HepG2 (cell line): ENCODE results near the gene SLC17A8. TPM values are rescaled to one million over a fixed set of nuclear protein-coding genes. Genes with fewer than 3 reads are reported as not detected.

Source experiments
- ATAC-seq: fragments of 200-7000 bp; cut with Tn5 transposase; 3 replicates; pipeline ENCODE4 v1.9.1; 2020; ENCODE audit warnings: mild to moderate bottlenecking, moderate library complexity
- BruUV-seq: library from RNA; stranded (reverse); fragments of 400-500 nt; replicated peaks from 2 replicates; lab custom pipeline; 2021; lab: Mats Ljungman, UMichigan
- CTCF ChIA-PET: fragments of 300-600 bp; formaldehyde crosslinking; extraction: SDS; loops from one replicate; lab custom pipeline; 2021; ENCODE audit warnings: low total read pairs, inconsistent platforms, low intra/inter-chr PET ratio; lab: Yijun Ruan, JAX
- POLR2A ChIA-PET: fragments of 350-600 bp; sonication (Branson Sonifier 250); formaldehyde crosslinking; loops from one replicate; lab custom pipeline; 2020; ENCODE audit warnings: antibody characterized with exemption, inconsistent platforms; lab: Yijun Ruan, JAX
- DNase-seq: peaks from one replicate; pipeline ENCODE4 v3.0.0-alpha.2; 2015; ENCODE audit warnings: low spot score
- FAIRE-seq: peaks from 3 replicates; lab custom pipeline; 2011; peaks lifted over from hg19 to GRCh38; lab: Jason Lieb, UNC
- H2AFZ ChIP-seq: one replicate; pipeline ENCODE4 v1.6.1; 2011; ENCODE audit warnings: low read length, inconsistent platforms
- H3K27ac ChIP-seq: fragments of 300-600 bp; 3 replicates; pipeline ENCODE4 v1.8.0; 2011; ENCODE audit warnings: mixed run types, mild to moderate bottlenecking, mixed read lengths, low read length, inconsistent platforms; ENCODE audit not compliant: insufficient read depth; ENCODE audit errors: extremely low read length
- H3K27me3 ChIP-seq, 2 experiments: fragments of 200-600 bp in 1 of 2; 2 replicates in 1 of 2; 3 replicates in 1 of 2; pipeline versions ENCODE4 v1.6.0 to v1.8.0; 2011; ENCODE audit warnings: low read length in 2 of 2, mild to moderate bottlenecking in 2 of 2, moderate library complexity in 2 of 2, inconsistent platforms in 1 of 2; ENCODE audit not compliant: insufficient read depth in 2 of 2, control insufficient read depth in 1 of 2
- H3K36me3 ChIP-seq, 2 experiments: fragments of 200-600 bp in 1 of 2; replicated peaks in 1 of 2; 2 replicates in 1 of 2; 3 replicates in 1 of 2; pipeline versions ENCODE4 v1.5.1 to v1.8.0; 2011; ENCODE audit warnings: low read length in 2 of 2, inconsistent platforms in 1 of 2; ENCODE audit not compliant: insufficient read depth in 2 of 2, control insufficient read depth in 1 of 2
- H3K4me1 ChIP-seq: 2 replicates; pipeline ENCODE4 v1.5.1; 2012; ENCODE audit warnings: low read length, inconsistent platforms; ENCODE audit not compliant: insufficient read depth
- H3K4me2 ChIP-seq: 2 replicates; pipeline ENCODE4 v1.6.0; 2011; ENCODE audit warnings: low read depth, low read length, inconsistent platforms
- H3K4me3 ChIP-seq, 3 experiments: fragments of 200-600 bp in 1 of 3; sonication (generic), shearing (Covaris generic) in 1 of 3; replicated peaks in 1 of 3; 2 replicates each; pipeline ENCODE4 v1.5.1; 2011 to 2016; ENCODE audit warnings: low read length in 3 of 3, inconsistent platforms in 2 of 3, low read depth in 2 of 3, mild to moderate bottlenecking in 2 of 3, control low read depth in 1 of 3, mixed read lengths in 1 of 3; ENCODE audit not compliant: insufficient read depth in 1 of 3
- H3K79me2 ChIP-seq: one replicate; pipeline ENCODE4 v1.6.1; 2011; ENCODE audit warnings: low read length, inconsistent platforms; ENCODE audit not compliant: insufficient read depth
- H3K9ac ChIP-seq: 2 replicates; pipeline ENCODE4 v1.6.0; 2011; ENCODE audit warnings: mild to moderate bottlenecking, low read depth, low read length, inconsistent platforms; ENCODE audit not compliant: insufficient read depth
- H3K9me3 ChIP-seq: 2 replicates; pipeline ENCODE4 v1.5.1; 2012; ENCODE audit warnings: mild to moderate bottlenecking, low read length
- H4K20me1 ChIP-seq: 2 replicates; pipeline ENCODE4 v1.6.0; 2011; ENCODE audit warnings: inconsistent platforms, mild to moderate bottlenecking, low read length, moderate library complexity; ENCODE audit not compliant: insufficient read depth
- CREB1 ChIP-seq, 2 experiments: fragments of 450-650 bp in 1 of 2; IDR thresholded peaks; 2 replicates each; pipeline ENCODE4 v1.6.1; 2016 to 2017; ENCODE audit warnings: control low read depth in 1 of 2, mild to moderate bottlenecking in 1 of 2, missing compliant biosample characterization in 1 of 2, missing genetic modification characterization in 1 of 2
- FIP1L1 ChIP-seq: fragments of 200-400 bp; formaldehyde crosslinking; IDR thresholded peaks from 2 replicates; pipeline ENCODE4 v1.6.1; 2018; ENCODE audit warnings: low read depth, mild to moderate bottlenecking, low read length, moderate library complexity, borderline replicate concordance; ENCODE audit not compliant: insufficient read depth
- GATAD2A ChIP-seq: IDR thresholded peaks from 2 replicates; pipeline ENCODE4 v1.6.1; 2016
- HOXA5 ChIP-seq: sonication (generic); formaldehyde crosslinking; IDR thresholded peaks from 2 replicates; pipeline ENCODE4 v1.4.0; 2020; ENCODE audit warnings: missing genetic modification reagents
- JDP2 ChIP-seq: sonication (generic); formaldehyde crosslinking; IDR thresholded peaks from 2 replicates; pipeline ENCODE4 v1.8.1; 2022; ENCODE audit warnings: missing genetic modification reagents, borderline replicate concordance
- MTF1 ChIP-seq: sonication (generic); formaldehyde crosslinking; IDR thresholded peaks from 2 replicates; pipeline ENCODE4 v1.5.0; 2020; ENCODE audit warnings: missing genetic modification reagents
- NPAS2 ChIP-seq: sonication (generic); formaldehyde crosslinking; IDR thresholded peaks from 2 replicates; pipeline ENCODE4 v1.8.0; 2022; ENCODE audit warnings: mild to moderate bottlenecking, missing genetic modification reagents, borderline replicate concordance
- PAX8 ChIP-seq: sonication (generic); formaldehyde crosslinking; IDR thresholded peaks from 2 replicates; pipeline ENCODE4 v1.8.0; 2022; ENCODE audit warnings: mild to moderate bottlenecking, missing genetic modification reagents, borderline replicate concordance
- RAD21 ChIP-seq: fragments of 450-650 bp; formaldehyde crosslinking; IDR thresholded peaks from 2 replicates; pipeline ENCODE4 v1.5.0; 2020; ENCODE audit warnings: mild to moderate bottlenecking
- SIN3B ChIP-seq: fragments of 150-350 bp; IDR thresholded peaks from 2 replicates; pipeline ENCODE4 v1.6.1; 2014; ENCODE audit warnings: low read length
- SSRP1 ChIP-seq: IDR thresholded peaks from 2 replicates; pipeline ENCODE4 v1.6.1; 2016; ENCODE audit warnings: control low read depth
- TCF12 ChIP-seq, 2 experiments: fragments of 450-650 bp in 1 of 2; sonication (generic) in 1 of 2; formaldehyde crosslinking in 1 of 2; IDR thresholded peaks; 2 replicates each; pipeline versions ENCODE4 v1.6.1 to v1.8.0; 2017 to 2022; ENCODE audit warnings: antibody characterized with exemption in 1 of 2, mild to moderate bottlenecking in 1 of 2, missing genetic modification reagents in 1 of 2, moderate library complexity in 1 of 2
- ZFP62 ChIP-seq: sonication (generic); formaldehyde crosslinking; IDR thresholded peaks from 2 replicates; pipeline ENCODE4 v1.4.0; 2020; ENCODE audit warnings: missing genetic modification reagents
- ZNF121 ChIP-seq: sonication (generic); formaldehyde crosslinking; IDR thresholded peaks from 2 replicates; pipeline ENCODE4 v1.5.0; 2020; ENCODE audit warnings: mild to moderate bottlenecking, missing genetic modification reagents
- ZNF44 ChIP-seq: sonication (generic); formaldehyde crosslinking; IDR thresholded peaks from 2 replicates; pipeline ENCODE4 v1.5.1; 2020; ENCODE audit warnings: mild to moderate bottlenecking, missing genetic modification reagents
- ZNF674 ChIP-seq: sonication (generic); formaldehyde crosslinking; IDR thresholded peaks from 2 replicates; pipeline ENCODE4 v1.5.0; 2020; ENCODE audit warnings: low read depth, mild to moderate bottlenecking, missing genetic modification reagents
- WGBS: methylation state at CpG from one replicate; pipeline ENCODE4 v1.1.6; 2017; ENCODE audit warnings: low lambda C conversion rate; 5-methylcytosine and 5-hydroxymethylcytosine counted together
- in situ Hi-C: cut with HindIII; loops from 2 replicates; pipeline ENCODE4 v1.10.0; 2017; ENCODE audit warnings: low pct_unique_long_range_greater_than_20kb; ENCODE audit not compliant: extremely low pct_ligation_motif_present
- intact Hi-C: fragments of 100-400 bp; cut with micrococcal nuclease; formaldehyde crosslinking; loops from one replicate; pipeline ENCODE4 v1.10.0; 2022; ENCODE audit not compliant: unreplicated experiment
- polyA plus RNA-seq, 8 experiments: library from polyadenylated mRNA; depleted of rRNA in 3 of 8; stranded (reverse) in 7 of 8; unstranded in 1 of 8; fragments of >200 nt; fragmentation: Illumina TruSeq in 4 of 8; extraction: Trizol in 4 of 8; gene quantifications; 2 replicates each; pipeline versions ENCODE4 v1.2.1 to v1.2.3, GENCODE V29; 2011 to 2016; ENCODE audit warnings: low read depth in 4 of 8, missing spikeins in 1 of 8, mixed read lengths in 1 of 8; ENCODE audit not compliant: insufficient read depth in 1 of 8
- total RNA-seq, 5 experiments: library from RNA; depleted of rRNA; stranded (reverse); fragments of >200 nt; fragmentation: Illumina TruSeq; extraction: Trizol; gene quantifications; 2 replicates each; pipeline ENCODE4 v1.2.3, GENCODE V29; 2016; ENCODE audit warnings: low read depth in 1 of 5
- TF ChIP-seq, protein P1 (sequence below): sonication (generic); formaldehyde crosslinking; IDR thresholded peaks from 2 replicates; pipeline ENCODE4 v1.4.0; 2020; ENCODE audit warnings: missing genetic modification reagents, borderline replicate concordance

SLC17A8 gene
- total and polyA plus RNA-seq, 2 of the 13 experiments (the other 11 are each of a cell fraction or from before 2014, with no cell fraction given): 0.07 to 0.15 TPM

DNA sequence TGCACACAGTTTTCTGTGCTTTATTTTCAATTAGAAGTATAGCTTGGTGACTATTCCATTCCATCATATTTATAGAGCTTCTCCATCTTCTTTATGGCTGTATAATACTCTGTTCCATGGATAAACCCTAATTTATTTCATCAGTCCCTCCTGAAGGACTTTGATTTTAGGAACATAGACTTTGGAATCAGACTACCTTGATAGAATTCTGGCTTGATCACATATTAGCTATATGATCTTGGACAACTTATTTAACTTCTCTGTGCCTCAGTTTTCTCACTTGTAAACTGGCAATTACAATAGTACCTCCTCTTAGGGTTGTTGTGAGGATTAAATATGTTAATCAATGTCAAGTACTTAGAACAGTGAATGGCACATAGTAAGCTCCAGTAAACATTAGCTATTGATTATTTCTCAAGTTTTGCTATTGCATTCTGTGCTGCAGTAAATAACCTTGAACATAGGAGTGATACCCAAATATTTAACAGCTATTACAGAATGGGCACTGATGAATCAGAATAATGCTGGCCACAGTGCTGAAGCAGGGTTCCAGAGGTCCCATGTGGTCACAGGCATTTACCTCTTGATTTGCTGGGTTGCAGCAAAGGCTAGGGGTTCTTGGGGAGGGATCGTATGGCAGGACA is 104.6 kb downstream of the SLC17A8 start (continued):
- TF ChIP-seq, protein P1, sequence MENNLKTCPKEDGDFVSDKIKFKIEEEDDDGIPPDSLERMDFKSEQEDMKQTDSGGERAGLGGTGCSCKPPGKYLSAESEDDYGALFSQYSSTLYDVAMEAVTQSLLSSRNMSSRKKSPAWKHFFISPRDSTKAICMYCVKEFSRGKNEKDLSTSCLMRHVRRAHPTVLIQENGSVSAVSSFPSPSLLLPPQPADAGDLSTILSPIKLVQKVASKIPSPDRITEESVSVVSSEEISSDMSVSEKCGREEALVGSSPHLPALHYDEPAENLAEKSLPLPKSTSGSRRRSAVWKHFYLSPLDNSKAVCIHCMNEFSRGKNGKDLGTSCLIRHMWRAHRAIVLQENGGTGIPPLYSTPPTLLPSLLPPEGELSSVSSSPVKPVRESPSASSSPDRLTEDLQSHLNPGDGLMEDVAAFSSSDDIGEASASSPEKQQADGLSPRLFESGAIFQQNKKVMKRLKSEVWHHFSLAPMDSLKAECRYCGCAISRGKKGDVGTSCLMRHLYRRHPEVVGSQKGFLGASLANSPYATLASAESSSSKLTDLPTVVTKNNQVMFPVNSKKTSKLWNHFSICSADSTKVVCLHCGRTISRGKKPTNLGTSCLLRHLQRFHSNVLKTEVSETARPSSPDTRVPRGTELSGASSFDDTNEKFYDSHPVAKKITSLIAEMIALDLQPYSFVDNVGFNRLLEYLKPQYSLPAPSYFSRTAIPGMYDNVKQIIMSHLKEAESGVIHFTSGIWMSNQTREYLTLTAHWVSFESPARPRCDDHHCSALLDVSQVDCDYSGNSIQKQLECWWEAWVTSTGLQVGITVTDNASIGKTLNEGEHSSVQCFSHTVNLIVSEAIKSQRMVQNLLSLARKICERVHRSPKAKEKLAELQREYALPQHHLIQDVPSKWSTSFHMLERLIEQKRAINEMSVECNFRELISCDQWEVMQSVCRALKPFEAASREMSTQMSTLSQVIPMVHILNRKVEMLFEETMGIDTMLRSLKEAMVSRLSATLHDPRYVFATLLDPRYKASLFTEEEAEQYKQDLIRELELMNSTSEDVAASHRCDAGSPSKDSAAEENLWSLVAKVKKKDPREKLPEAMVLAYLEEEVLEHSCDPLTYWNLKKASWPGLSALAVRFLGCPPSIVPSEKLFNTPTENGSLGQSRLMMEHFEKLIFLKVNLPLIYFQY: no peak
- no peak for TF ChIP-seq NPAS2 (CRISPR knock-in tag)
- TF ChIP-seq GATAD2A (CRISPR knock-in tag): peak; percentile 59
- no peak for TF ChIP-seq TCF12 (IDR thresholded peaks at IDR 0.05)
- no peak for TF ChIP-seq TCF12 (CRISPR knock-in tag; IDR thresholded peaks at IDR 0.05)
- TF ChIP-seq ZNF44 (CRISPR knock-in tag): no peak
- TF ChIP-seq RAD21 (CRISPR knock-in tag): no peak
- TF ChIP-seq FIP1L1: no peak

DNA sequence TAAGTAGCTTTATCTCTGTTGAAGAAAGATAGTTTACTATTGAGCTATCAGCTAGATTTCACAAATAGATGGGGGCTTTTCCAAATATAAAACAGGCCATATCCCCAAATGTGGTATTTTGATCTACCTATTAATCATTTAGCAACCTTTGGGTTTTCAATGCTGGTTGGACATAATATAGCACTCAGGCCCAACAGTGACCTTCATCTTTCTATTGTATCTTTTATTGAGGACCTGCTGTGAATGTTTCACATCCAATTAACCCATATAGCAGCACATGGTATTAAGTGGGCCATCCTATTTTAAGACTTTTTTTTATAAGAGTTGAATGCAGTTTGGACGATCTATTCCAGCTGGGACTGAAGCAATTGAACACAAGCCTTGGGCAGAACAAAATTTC is 106.8 kb downstream of the SLC17A8 start:
- Histone ChIP-seq H3K36me3 (no peaks in the 10 kb centered on the region), H3K9ac (no peak overlapping the region), H3K79me2 (no peaks in the 10 kb centered on the region), H3K4me1 (peaks cover 58% of the 10 kb centered on the region), H3K27me3 (no peaks in the 10 kb centered on the region), H4K20me1 (no peaks in the 10 kb centered on the region), H2AFZ (no peak overlapping the region), H3K27ac (no peak overlapping the region), H3K4me3 (no peak overlapping the region), H3K9me3 (no peaks in the 10 kb centered on the region)
- CTCF ChIA-PET: no interaction called here
- POLR2A ChIA-PET: interaction anchor here (1.3 to 2.7 kb wide), 3 partner anchors 8 to 26 kb away, joined by 3 to 32 read pairs (median 12); no protein-coding TSS in a partner anchor
- in situ Hi-C loops (no loop called here), intact Hi-C loops (no loop called here)
- WGBS: 74% methylated on average over 1 of the region's 1 CpG
- DNase-seq (no peak), FAIRE-seq (no peak)
- TF ChIP-seq PAX8: no peak
- TF ChIP-seq SIN3B: no peak
- TF ChIP-seq SSRP1 (CRISPR knock-in tag): no peak
- TF ChIP-seq MTF1 (CRISPR knock-in tag): no peak
- TF ChIP-seq ZNF674 (CRISPR knock-in tag): no peak
- TF ChIP-seq JDP2 (CRISPR knock-in tag): no peak
- no peak for TF ChIP-seq CREB1 (IDR thresholded peaks at IDR 0.05)
- TF ChIP-seq CREB1 (CRISPR knock-in tag; IDR thresholded peaks at IDR 0.05): no peak
- TF ChIP-seq HOXA5: no peak
- no peak for TF ChIP-seq ZFP62 (CRISPR knock-in tag)
- no peak for TF ChIP-seq ZNF121 (CRISPR knock-in tag)
- TF ChIP-seq, all 625 proteins: peak for 0
- no peak for ATAC-seq
- H3K4me2 ChIP-seq: no peak overlapping the region
- no TSS peak for BruUV-seq
